GM21825 (cell line): Measurements from ENCODE around the gene LRRC10.
"Not testable (repeated sequence)": the region's sequence is repeated elsewhere in the genome, so short reads cannot be mapped to it uniquely, and the experiment has no call there.

ENCODE experiments used
- ATAC-seq: cut with Tn5 transposase; IDR thresholded peaks from one replicate; pipeline ENCODE4 v1.9.1; 2021; ENCODE audit warnings: mild to moderate bottlenecking, moderate library complexity; ENCODE audit not compliant: unreplicated experiment

The LRRC10 gene

GRCh38 chr12:69620077-69620476, 9.4 kb upstream of the LRRC10 start:
- no peak for ATAC-seq

GRCh38 chr12:69619050-69619449, 8.3 kb upstream of the LRRC10 start:
- no peak for ATAC-seq

GRCh38 chr12:69616025-69616424, 5.3 kb upstream of the LRRC10 start:
- ATAC-seq: no peak

- ATAC-seq: no peak
Observed at GRCh38 chr12:69613351-69613750, 2.6 kb upstream of the LRRC10 start.

- ATAC-seq: no peak
Observed at GRCh38 chr12:69610126-69610525, 581 bp downstream of the LRRC10 start.

GRCh38 chr12:69608114-69608513, 2.6 kb downstream of the LRRC10 start:
- no peak for ATAC-seq

GRCh38 chr12:69604275-69604674, 6.4 kb downstream of the LRRC10 start:
- not testable (repeated sequence) for ATAC-seq

GRCh38 chr12:69603556-69603955, 7.2 kb downstream of the LRRC10 start:
- not testable (repeated sequence) for ATAC-seq

GRCh38 chr12:69602954-69603353, 7.8 kb downstream of the LRRC10 start:
- no peak for ATAC-seq

- ATAC-seq: no peak
Observed at GRCh38 chr12:69601962-69602685, 8.6 kb downstream of the LRRC10 start.

GRCh38 chr12:69600804-69601203, 9.9 kb downstream of the LRRC10 start:
- no peak for ATAC-seq

GRCh38 chr12:69598174-69598753, 12.4 kb downstream of the LRRC10 start:
- ATAC-seq: no peak

- no peak for ATAC-seq
Observed at GRCh38 chr12:69595689-69596088, 15.0 kb downstream of the LRRC10 start.

GRCh38 chr12:69589082-69589481, 21.6 kb downstream of the LRRC10 start:
- no peak for ATAC-seq

- no peak for ATAC-seq
Observed at GRCh38 chr12:69588527-69588926, 22.2 kb downstream of the LRRC10 start.

- peak; percentile 97 for ATAC-seq
Observed at GRCh38 chr12:69585189-69586062, 25.3 kb downstream of the LRRC10 start, which contains the start of gene CCT2. CCT2 (plus strand) TSS chr12:69585459; CDS start chr12:69585522, 63 bp downstream.

GRCh38 chr12:69583203-69583602, 27.5 kb downstream of the LRRC10 start:
- ATAC-seq: no peak

- no peak for ATAC-seq
Observed at GRCh38 chr12:69580074-69580473, 30.6 kb downstream of the LRRC10 start.

GRCh38 chr12:69579029-69579428, 31.7 kb downstream of the LRRC10 start:
- ATAC-seq: no peak

- ATAC-seq: no peak
Observed at GRCh38 chr12:69578283-69578682, 32.4 kb downstream of the LRRC10 start.

- no peak for ATAC-seq
Observed at GRCh38 chr12:69575346-69575745, 35.4 kb downstream of the LRRC10 start.
